NCI-H748 (cell line): Measurements from ENCODE around the gene PHRF1.

ENCODE experiments used
- DNase-seq: peaks from one replicate; lab custom pipeline; 2025; ENCODE audit not compliant: unreplicated experiment; lab: John Stamatoyannopoulos, UW

The PHRF1 gene

DNA sequence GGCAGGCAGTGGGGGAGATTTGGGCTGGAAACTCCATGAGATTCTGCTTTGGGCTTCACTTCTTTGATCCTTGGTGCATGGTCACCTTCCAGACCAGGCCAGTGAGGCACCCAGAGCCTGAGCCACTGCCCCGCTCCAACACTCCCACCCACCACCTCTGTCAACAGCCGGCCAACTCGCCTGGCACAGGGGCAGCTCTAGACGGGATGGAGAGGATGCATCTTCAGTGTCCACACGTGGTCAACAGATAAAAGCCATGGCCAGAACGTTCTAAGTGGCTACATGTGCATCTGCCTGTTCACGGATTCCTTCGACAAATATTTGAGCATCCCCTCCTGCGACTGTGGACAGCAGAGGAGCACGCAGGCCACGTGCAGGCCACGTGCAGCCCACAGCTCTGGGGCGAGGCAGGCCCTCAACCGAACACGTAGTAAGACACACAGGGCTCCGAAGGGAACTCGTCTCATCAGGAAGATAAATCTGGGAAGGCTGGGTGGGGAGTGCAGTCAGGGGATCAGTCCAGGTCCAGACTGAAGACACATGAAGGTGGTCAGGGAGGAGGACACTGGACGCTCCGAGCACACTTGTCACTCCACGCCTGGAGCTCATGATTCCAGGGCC, 37.7 kb upstream of the PHRF1 start:
- no peak for DNase-seq

GRCh38 chr11:539971-540481, 36.2 kb upstream of the PHRF1 start:
- DNase-seq, result no peak

DNA sequence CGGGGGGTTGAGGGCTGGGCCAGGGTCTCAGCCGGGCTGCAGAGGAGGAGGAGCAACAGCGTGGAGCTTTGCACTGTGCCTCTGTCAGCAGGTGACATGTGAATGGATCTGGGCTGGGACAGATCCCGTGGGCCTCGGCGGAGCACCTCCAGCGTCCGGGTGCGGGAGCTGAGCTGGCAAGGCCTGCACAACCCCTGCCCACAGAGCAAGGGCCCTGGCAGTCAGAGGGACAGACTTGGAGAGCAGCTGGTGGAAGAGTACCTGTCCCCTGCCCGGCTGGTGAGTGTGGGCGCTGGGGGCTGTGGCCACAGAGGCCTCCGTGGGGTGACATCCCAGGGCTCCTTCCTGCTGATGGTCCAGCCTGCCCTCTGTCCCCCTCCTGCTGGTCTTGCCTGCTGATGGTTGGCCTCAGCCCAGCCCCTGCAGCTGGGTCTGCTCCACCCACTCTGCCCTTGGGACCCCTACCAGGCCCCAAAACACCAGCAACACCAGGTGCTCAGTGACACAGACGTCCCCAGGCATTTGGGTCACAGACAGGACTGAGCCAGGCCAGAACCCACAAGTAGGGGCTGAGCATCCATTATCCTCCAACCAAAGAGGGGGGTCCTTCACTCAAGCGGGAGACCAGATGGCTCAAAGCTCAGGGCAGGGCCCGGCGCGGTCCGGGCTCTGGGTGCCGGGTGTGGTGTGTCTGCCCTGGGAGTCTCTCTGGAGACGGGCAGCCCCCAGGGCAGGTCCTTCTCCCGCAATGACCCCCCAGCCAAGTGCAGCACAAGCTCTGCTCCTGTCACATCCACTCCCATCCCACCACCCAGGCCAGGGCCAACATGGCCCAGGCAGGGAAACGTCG, 35.5 kb upstream of the PHRF1 start:
- no peak for DNase-seq

GRCh38 chr11:541433-541885, 34.8 kb upstream of the PHRF1 start:
- no peak for DNase-seq

GRCh38 chr11:544817-545166, 31.5 kb upstream of the PHRF1 start:
- no peak for DNase-seq

GRCh38 chr11:545171-545570, 31.1 kb upstream of the PHRF1 start:
- no peak for DNase-seq

DNA sequence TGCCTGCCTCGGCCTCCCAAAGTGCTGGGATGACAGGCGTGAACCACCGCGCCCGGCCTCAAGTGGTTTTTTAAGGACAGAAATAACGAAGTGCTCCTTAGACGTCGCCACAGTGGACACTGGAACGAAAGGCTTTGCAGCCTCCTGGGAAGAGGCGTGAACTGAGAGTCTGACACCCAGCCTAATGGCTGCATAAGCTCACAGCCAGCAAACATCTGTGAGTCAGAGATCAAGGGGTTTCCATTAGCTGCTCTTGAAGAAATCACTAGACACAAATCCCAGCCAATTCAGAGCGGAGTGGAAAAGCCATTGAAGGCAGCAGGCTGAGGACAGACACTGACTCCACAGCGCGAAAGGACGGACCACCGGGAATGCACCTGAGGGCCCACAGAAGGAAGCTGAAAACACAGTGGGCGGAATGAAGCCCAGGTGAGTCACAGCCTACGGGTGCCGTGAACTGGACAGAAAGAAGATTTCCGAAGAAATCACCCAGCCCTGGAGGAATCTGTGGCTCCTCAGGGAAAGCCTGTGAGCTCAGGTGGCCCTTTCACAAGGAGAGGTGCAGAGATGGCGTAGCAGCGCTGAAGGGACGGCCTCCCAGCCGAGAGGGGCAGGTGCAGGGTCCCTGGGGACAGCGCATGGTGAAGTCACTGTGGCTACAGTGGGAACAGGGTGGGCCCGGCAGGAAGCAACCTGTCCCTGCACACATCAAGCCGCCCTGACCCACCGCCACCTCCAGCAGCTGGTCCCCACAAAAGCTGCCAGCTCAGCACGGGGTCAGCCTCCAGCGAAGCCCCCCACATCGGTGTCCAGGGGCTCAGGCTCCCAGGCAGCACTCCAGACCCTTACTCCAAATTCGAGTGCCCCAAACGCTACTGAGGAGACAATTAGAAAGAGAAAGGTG, 27.3 kb upstream of the PHRF1 start:
- no peak for DNase-seq

DNA sequence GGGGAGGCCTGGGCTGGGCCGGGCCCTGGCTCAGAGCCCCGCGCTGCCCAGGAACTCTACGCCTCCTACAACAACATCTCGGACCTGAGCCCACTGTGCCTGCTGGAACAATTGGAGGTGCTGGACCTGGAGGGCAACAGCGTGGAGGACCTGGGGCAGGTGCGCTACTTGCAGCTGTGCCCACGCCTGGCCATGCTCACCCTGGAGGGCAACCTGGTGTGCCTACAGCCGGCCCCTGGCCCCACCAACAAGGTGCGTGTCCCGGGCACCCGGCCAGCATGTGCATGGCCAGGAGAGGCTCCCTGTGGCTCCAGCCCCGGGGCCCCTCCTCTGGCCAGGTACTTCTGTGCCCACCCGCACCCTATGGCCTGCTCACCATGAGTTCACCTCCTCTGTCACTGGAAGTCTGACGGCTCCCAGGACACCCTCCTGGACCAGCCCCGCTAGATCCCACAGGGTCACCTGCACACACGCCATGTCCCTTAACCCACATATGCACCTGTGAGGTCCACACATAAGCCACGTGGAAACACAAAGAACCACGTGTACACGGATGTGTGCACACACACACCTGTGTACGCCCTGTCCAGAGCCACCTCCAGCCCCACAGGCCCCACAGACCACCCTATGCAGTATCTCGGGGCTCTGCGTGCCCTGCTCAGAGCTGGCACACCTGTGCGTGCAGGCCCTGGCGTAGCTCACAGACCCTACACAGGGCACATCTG, 26.1 kb upstream of the PHRF1 start:
- no peak for DNase-seq

DNA sequence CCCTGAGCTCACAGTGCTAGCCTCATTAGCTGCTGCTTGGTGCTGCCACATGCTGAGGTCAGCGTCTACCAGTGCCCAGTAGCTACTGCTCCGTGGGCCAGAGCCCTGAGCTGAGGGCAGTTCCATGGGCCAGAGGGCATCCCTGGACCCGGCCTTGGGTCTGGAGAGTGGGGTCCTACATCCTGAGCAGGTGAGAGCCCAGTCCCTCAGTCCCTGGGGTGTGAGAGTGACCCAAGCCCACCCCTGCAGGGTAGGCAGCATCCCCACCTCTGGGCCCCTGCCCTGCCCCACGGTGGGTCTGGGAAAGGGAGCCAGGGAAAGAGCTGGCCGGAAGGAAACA, 25.6 kb upstream of the PHRF1 start:
- DNase-seq, result no peak

GRCh38 chr11:551131-551530, 25.1 kb upstream of the PHRF1 start:
- DNase-seq, result no peak

- DNase-seq, result no peak
These were observed 24.7 kb upstream of the PHRF1 start for GRCh38 chr11:551596-551995.

DNA sequence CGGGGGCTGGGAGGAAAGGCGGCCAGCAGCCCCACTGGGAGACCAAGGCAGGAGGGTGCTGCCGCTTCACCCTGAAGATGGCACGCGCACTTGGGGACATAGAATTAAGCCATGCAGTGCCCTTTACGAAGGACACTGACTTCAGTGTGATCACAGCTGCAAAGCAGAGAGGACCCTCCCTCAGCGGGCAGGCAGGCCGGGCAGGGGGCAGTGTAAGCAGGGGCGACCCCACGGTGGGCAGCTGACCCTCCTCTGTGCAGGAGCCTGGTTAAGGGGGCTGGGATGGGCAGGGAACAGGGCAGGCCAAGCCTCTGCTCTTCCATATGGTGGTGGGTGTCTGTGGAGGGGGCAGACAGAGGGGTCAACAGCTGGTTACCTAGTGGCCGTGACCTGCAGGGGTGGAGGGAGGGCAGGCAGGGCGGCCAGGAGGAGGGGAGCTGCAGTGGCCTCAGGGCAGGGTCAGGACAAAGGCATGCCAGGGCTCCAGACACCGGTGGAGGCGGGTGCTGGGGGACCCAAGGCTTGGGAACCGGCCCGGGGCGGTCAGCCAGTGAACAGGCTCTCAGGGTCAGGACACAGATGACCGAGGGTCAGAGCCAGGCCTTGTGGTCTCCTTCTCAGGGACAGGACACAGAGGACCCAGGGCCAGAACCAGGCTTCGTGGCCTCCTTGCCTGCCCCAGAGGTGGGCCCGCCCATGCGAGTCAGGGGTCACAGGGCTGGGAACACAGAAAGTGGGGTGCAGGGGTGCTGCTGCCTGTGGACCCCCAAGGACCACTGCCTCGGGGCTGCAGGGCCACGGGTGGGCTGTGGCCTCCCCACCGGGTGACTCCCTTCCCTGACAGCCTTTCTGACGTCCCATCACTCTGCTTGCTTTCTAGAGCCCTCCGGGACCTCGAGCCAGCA, 22.9 kb upstream of the PHRF1 start:
- DNase-seq, result no peak

DNA sequence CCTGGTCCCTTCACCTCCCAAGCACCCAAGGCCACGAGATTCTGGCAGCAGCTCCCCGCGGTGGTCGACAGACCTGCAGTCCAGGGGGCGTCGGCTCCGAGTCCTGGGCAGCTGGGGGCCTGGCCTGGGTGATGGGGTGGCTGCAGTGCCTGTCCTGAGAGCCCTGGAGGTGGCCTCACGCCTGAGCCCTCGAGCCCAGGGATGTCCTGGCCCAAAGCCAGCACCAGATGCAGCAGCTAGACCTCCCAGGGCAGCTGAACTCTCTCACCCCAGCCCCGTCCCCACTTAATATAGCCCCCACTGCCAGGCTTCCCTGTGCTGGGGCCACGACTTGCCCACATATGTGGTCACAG, 22.3 kb upstream of the PHRF1 start:
- DNase-seq, result no peak

- DNase-seq, result peak; percentile 88
These were observed 21.6 kb upstream of the PHRF1 start for GRCh38 chr11:554428-555226.

GRCh38 chr11:555227-555779, 21.0 kb upstream of the PHRF1 start:
- DNase-seq, result peak; percentile 49

GRCh38 chr11:555780-556661, 20.2 kb upstream of the PHRF1 start:
- peak; percentile 48 for DNase-seq

DNA sequence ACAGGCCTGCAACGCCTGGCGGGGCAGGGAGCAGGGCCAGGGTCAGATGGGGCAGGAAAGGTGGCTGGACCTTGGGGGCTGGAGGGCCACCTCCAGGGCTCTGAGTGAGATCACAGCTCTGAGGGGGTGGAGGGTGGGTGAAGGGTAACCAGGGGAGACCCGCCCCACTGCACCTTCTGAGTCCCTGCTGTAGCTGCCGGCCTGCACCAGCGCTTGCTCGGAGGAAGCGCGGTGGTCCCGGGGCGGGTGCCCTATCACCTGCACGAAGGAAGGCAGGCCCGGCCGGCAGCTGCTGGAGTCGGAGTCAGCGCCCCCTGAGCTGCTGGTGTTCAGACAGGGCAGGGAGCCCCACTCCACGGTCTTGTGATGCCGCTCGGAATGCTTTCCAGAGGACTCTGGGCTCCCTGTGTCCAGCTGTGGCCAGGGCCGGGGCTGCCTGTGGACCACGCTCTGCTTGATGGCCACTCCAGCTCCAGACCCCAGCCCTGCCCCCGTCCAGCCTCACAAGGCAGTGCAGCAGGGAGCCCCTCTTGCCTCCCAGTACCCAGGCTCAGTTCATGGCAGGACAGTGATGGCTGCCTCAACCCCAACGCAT, 19.5 kb upstream of the PHRF1 start:
- DNase-seq, result no peak
